Sigmoid colon (tissue), 4 donors: Measurements from ENCODE around the gene PCAT6.

Experiments
- POLR2A ChIP-seq, 2 donors: fragments of 450-650 bp; IDR thresholded peaks; one replicate each; pipeline ENCODE4 v1.6.1; 2016; ENCODE audit warnings: antibody characterized with exemption in 2 of 2, mild to moderate bottlenecking in 2 of 2, moderate library complexity in 2 of 2
- POLR2AphosphoS5 ChIP-seq, 4 donors: sonication (generic); formaldehyde crosslinking; IDR thresholded peaks; one replicate each; pipeline ENCODE4 v1.6.1; 2017; ENCODE audit warnings: antibody characterized with exemption in 4 of 4
- TF ChIP-seq, protein P1 (sequence below), 4 experiments: fragments of 450-650 bp in 3 of 4; fragments of 200-600 bp in 1 of 4; IDR thresholded peaks; one replicate each; pipeline ENCODE4 v1.5.1; 2016 to 2019; ENCODE audit warnings: antibody characterized with exemption in 4 of 4, mild to moderate bottlenecking in 3 of 4, moderate library complexity in 2 of 4

DNA sequence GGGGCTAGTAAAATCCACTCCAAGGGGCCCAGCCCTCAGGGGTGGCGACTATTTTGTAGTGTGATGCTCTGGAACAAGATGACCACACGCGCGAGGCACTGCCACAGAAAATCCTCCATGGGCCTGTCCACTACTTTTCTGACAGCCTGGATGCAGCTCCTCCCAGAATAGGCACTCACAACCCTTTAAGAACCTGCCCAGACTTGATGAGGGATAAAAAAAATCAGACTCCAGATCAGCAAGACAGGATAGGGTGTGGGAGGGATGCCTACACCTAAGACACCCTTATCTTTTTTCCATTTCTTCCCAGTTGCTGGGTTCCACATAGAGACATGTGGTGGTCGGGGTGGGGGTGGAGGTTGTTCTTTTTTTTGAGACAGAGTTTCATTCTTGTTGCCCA is 33.5 kb downstream of the PCAT6 start:
- TF ChIP-seq, protein P1, sequence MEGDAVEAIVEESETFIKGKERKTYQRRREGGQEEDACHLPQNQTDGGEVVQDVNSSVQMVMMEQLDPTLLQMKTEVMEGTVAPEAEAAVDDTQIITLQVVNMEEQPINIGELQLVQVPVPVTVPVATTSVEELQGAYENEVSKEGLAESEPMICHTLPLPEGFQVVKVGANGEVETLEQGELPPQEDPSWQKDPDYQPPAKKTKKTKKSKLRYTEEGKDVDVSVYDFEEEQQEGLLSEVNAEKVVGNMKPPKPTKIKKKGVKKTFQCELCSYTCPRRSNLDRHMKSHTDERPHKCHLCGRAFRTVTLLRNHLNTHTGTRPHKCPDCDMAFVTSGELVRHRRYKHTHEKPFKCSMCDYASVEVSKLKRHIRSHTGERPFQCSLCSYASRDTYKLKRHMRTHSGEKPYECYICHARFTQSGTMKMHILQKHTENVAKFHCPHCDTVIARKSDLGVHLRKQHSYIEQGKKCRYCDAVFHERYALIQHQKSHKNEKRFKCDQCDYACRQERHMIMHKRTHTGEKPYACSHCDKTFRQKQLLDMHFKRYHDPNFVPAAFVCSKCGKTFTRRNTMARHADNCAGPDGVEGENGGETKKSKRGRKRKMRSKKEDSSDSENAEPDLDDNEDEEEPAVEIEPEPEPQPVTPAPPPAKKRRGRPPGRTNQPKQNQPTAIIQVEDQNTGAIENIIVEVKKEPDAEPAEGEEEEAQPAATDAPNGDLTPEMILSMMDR (IDR thresholded peaks at IDR 0.05), result no peak
- TF ChIP-seq POLR2AphosphoS5 (IDR thresholded peaks at IDR 0.05) (no peak), POLR2A (IDR thresholded peaks at IDR 0.05) (no peak)
